Mesodermal cell (in vitro differentiated cells): ENCODE data around the gene SRGAP2C.
"Not testable (repeated sequence)": the region's sequence is repeated elsewhere in the genome, so short reads cannot be mapped to it uniquely, and the experiment has no call there.

Source experiments
- H3K27ac ChIP-seq: 2 replicates; pipeline ENCODE4 v1.7.0; 2013; ENCODE audit warnings: mild to moderate bottlenecking, low read depth, low read length, moderate library complexity; ENCODE audit not compliant: severe bottlenecking
- H3K36me3 ChIP-seq: 2 replicates; pipeline ENCODE4 v1.7.1; 2013; ENCODE audit warnings: mild to moderate bottlenecking, low read length, moderate library complexity; ENCODE audit not compliant: control insufficient read depth, insufficient read depth
- H3K4me1 ChIP-seq: one replicate; pipeline ENCODE4 v1.7.1; 2013; ENCODE audit warnings: mild to moderate bottlenecking, low read length; ENCODE audit not compliant: insufficient read depth, control insufficient read depth, poor library complexity, severe bottlenecking
- H3K4me3 ChIP-seq: 2 replicates; pipeline ENCODE4 v1.7.0; 2013; ENCODE audit warnings: low read length, control low read depth, mild to moderate bottlenecking; ENCODE audit not compliant: insufficient read depth, poor library complexity, severe bottlenecking; ENCODE audit errors: extremely low read depth
- H3K9me3 ChIP-seq: 2 replicates; pipeline ENCODE4 v1.7.1; 2013; ENCODE audit warnings: mild to moderate bottlenecking, low read length, moderate library complexity; ENCODE audit not compliant: control insufficient read depth
- WGBS, 2 experiments: methylation state at CpG; one replicate each; pipeline ENCODE4 v1.1.5; 2013; ENCODE audit warnings: missing lambda C conversion rate in 2 of 2; ENCODE audit not compliant: insufficient coverage in 2 of 2; 5-methylcytosine and 5-hydroxymethylcytosine counted together

The SRGAP2C gene

GRCh38 chr1:121283587-121284180, 98.9 kb downstream of the SRGAP2C start:
- not testable (repeated sequence) for H3K36me3 ChIP-seq, H3K4me3 ChIP-seq, H3K4me1 ChIP-seq, H3K27ac ChIP-seq, H3K9me3 ChIP-seq

GRCh38 chr1:121292590-121292989, 107.8 kb downstream of the SRGAP2C start:
- not testable (repeated sequence) for H3K4me1 ChIP-seq, H3K36me3 ChIP-seq, H3K4me3 ChIP-seq, H3K27ac ChIP-seq, H3K9me3 ChIP-seq
- WGBS, 2 experiments = no CpG with 5 or more reads among the region's 2 CpGs

GRCh38 chr1:121293263-121294204, 108.8 kb downstream of the SRGAP2C start:
- no CpG with 5 or more reads among the region's 11 CpGs for WGBS, 2 experiments
- H3K4me3 ChIP-seq = not testable (repeated sequence)

GRCh38 chr1:121294205-121294570, 109.4 kb downstream of the SRGAP2C start:
- WGBS, 2 experiments = no CpG with 5 or more reads among the region's 2 CpGs
- not testable (repeated sequence) for H3K36me3 ChIP-seq, H3K27ac ChIP-seq, H3K4me3 ChIP-seq, H3K4me1 ChIP-seq, H3K9me3 ChIP-seq

More at GRCh38 chr1:121293263-121294204, 108.8 kb downstream of the SRGAP2C start:
- H3K9me3 ChIP-seq, H3K36me3 ChIP-seq, H3K27ac ChIP-seq, H3K4me1 ChIP-seq: not testable (repeated sequence)

GRCh38 chr1:121296563-121296962, 111.8 kb downstream of the SRGAP2C start:
- H3K4me1 ChIP-seq, H3K27ac ChIP-seq, H3K36me3 ChIP-seq, H3K4me3 ChIP-seq, H3K9me3 ChIP-seq: not testable (repeated sequence)
- WGBS, 2 experiments = no CpG with 5 or more reads among the region's 4 CpGs

GRCh38 chr1:121298529-121298928, 113.8 kb downstream of the SRGAP2C start:
- H3K4me1 ChIP-seq, H3K4me3 ChIP-seq, H3K36me3 ChIP-seq, H3K9me3 ChIP-seq, H3K27ac ChIP-seq: not testable (repeated sequence)
- WGBS, 2 experiments = no CpG with 5 or more reads among the region's 4 CpGs

- not testable (repeated sequence) for H3K9me3 ChIP-seq, H3K27ac ChIP-seq, H3K4me3 ChIP-seq, H3K4me1 ChIP-seq, H3K36me3 ChIP-seq
- WGBS, 2 experiments = no CpG with 5 or more reads among the region's 6 CpGs
These were observed 114.9 kb downstream of the SRGAP2C start for GRCh38 chr1:121299514-121300149.

GRCh38 chr1:121301876-121302275, 117.1 kb downstream of the SRGAP2C start:
- not testable (repeated sequence) for H3K9me3 ChIP-seq, H3K4me1 ChIP-seq, H3K27ac ChIP-seq, H3K4me3 ChIP-seq, H3K36me3 ChIP-seq
- no CpG with 5 or more reads among the region's 2 CpGs for WGBS, 2 experiments

GRCh38 chr1:121307759-121308158, 123.0 kb downstream of the SRGAP2C start:
- not testable (repeated sequence) for H3K4me3 ChIP-seq, H3K4me1 ChIP-seq, H3K27ac ChIP-seq, H3K36me3 ChIP-seq, H3K9me3 ChIP-seq
- WGBS, 2 experiments = no CpG with 5 or more reads among the region's 3 CpGs

- not testable (repeated sequence) for H3K9me3 ChIP-seq, H3K27ac ChIP-seq, H3K36me3 ChIP-seq, H3K4me3 ChIP-seq, H3K4me1 ChIP-seq
These were observed 130.7 kb downstream of the SRGAP2C start for GRCh38 chr1:121315509-121315908.

GRCh38 chr1:121316081-121316480, 131.3 kb downstream of the SRGAP2C start:
- not testable (repeated sequence) for H3K36me3 ChIP-seq, H3K4me3 ChIP-seq, H3K4me1 ChIP-seq, H3K9me3 ChIP-seq, H3K27ac ChIP-seq
- no CpG with 5 or more reads among the region's 3 CpGs for WGBS, 2 experiments
